Neuronal stem cell (in vitro differentiated cells): Measurements from ENCODE around the gene KCNQ1.

Experiments used
- DNase-seq: peaks from one replicate; pipeline ENCODE4 v3.0.0-alpha.2; 2013; ENCODE audit warnings: low spot score
- H2AFZ ChIP-seq: one replicate; pipeline ENCODE4 v1.6.1; 2013; ENCODE audit warnings: mild to moderate bottlenecking, low read length, inconsistent platforms
- H2AK5ac ChIP-seq: 2 replicates; pipeline ENCODE4 v1.6.1; 2013; ENCODE audit warnings: low read depth, mild to moderate bottlenecking, inconsistent platforms, low read length, moderate library complexity, mixed read lengths
- H2BK120ac ChIP-seq: 2 replicates; pipeline ENCODE4 v1.6.1; 2013; ENCODE audit warnings: low read depth, mild to moderate bottlenecking, inconsistent platforms, low read length, moderate library complexity, mixed read lengths
- H2BK12ac ChIP-seq: one replicate; pipeline ENCODE4 v1.6.1; 2013; ENCODE audit warnings: low read length, inconsistent platforms
- H2BK15ac ChIP-seq: 2 replicates; pipeline ENCODE4 v1.6.1; 2013; ENCODE audit warnings: mild to moderate bottlenecking, low read length, inconsistent platforms, mixed read lengths
- H2BK5ac ChIP-seq: one replicate; pipeline ENCODE4 v1.6.1; 2013; ENCODE audit warnings: inconsistent platforms, mild to moderate bottlenecking, low read length, moderate library complexity
- H3K14ac ChIP-seq: one replicate; pipeline ENCODE4 v1.6.1; 2013; ENCODE audit warnings: low read length, inconsistent platforms
- H3K18ac ChIP-seq: 2 replicates; pipeline ENCODE4 v1.6.1; 2013; ENCODE audit warnings: low read length, inconsistent platforms
- H3K23ac ChIP-seq: 2 replicates; pipeline ENCODE4 v1.6.1; 2013; ENCODE audit warnings: low read depth, mild to moderate bottlenecking, mixed read lengths, low read length, inconsistent platforms; ENCODE audit not compliant: poor library complexity
- H3K27ac ChIP-seq: replicated peaks from 3 replicates; pipeline ENCODE4 v1.5.1; 2013; ENCODE audit warnings: low read length, inconsistent platforms
- H3K27me3 ChIP-seq, 3 experiments: 2 replicates each; pipeline ENCODE4 v1.6.1; 2013; ENCODE audit warnings: low read length in 3 of 3, mild to moderate bottlenecking in 2 of 3, inconsistent platforms in 1 of 3, low read depth in 1 of 3, mixed read lengths in 1 of 3, moderate library complexity in 1 of 3; ENCODE audit not compliant: control insufficient read depth in 3 of 3, insufficient read depth in 3 of 3
- H3K36me3 ChIP-seq, 2 donors: replicated peaks in 1 of 2; 2 replicates each; pipeline ENCODE4 v1.6.1; 2013; ENCODE audit warnings: low read length in 2 of 2; ENCODE audit not compliant: control insufficient read depth in 2 of 2, insufficient read depth in 2 of 2
- H3K4ac ChIP-seq: 2 replicates; pipeline ENCODE4 v1.6.1; 2013; ENCODE audit warnings: inconsistent platforms, mild to moderate bottlenecking, low read length, moderate library complexity
- H3K4me1 ChIP-seq, 2 donors: 1 replicate in 1 of 2; 2 replicates in 1 of 2; pipeline ENCODE4 v1.6.1; 2013; ENCODE audit warnings: low read length in 2 of 2, low read depth in 1 of 2; ENCODE audit not compliant: control insufficient read depth in 2 of 2, insufficient read depth in 1 of 2
- H3K4me2 ChIP-seq: one replicate; pipeline ENCODE4 v1.6.1; 2013; ENCODE audit warnings: mild to moderate bottlenecking, low read length, inconsistent platforms; ENCODE audit not compliant: insufficient read depth, poor library complexity, severe bottlenecking
- H3K4me3 ChIP-seq, 2 donors: 2 replicates each; pipeline ENCODE4 v1.5.1; 2013; ENCODE audit warnings: low read length in 2 of 2, mild to moderate bottlenecking in 2 of 2, inconsistent platforms in 1 of 2, moderate library complexity in 1 of 2
- H3K79me1 ChIP-seq: one replicate; pipeline ENCODE4 v1.6.1; 2013; ENCODE audit warnings: low read depth, mild to moderate bottlenecking, inconsistent platforms, low read length, moderate library complexity
- H3K9ac ChIP-seq: one replicate; pipeline ENCODE4 v1.6.1; 2013; ENCODE audit warnings: mild to moderate bottlenecking, low read depth, low read length, inconsistent platforms; ENCODE audit not compliant: poor library complexity
- H3K9me3 ChIP-seq, 2 donors: replicated peaks in 1 of 2; 2 replicates each; pipeline versions ENCODE3 to v1.6.1; 2013; ENCODE audit warnings: low read length in 2 of 2, mild to moderate bottlenecking in 2 of 2, inconsistent platforms in 1 of 2, low read depth in 1 of 2, mixed read lengths in 1 of 2, moderate library complexity in 1 of 2; ENCODE audit not compliant: control insufficient read depth in 2 of 2, insufficient read depth in 1 of 2
- H4K8ac ChIP-seq: one replicate; pipeline ENCODE4 v1.6.1; 2013; ENCODE audit warnings: low read depth, mild to moderate bottlenecking, inconsistent platforms, low read length, moderate library complexity
- H4K91ac ChIP-seq: one replicate; pipeline ENCODE4 v1.6.1; 2013; ENCODE audit warnings: low read length, low read depth, mild to moderate bottlenecking, inconsistent platforms; ENCODE audit not compliant: poor library complexity
- WGBS, 2 donors: extraction: QIAGEN DNeasy Blood & Tissue Kit; methylation state at CpG; one replicate each; pipeline ENCODE4 v1.1.7; 2013; ENCODE audit warnings: missing lambda C conversion rate in 2 of 2, mixed read lengths in 1 of 2; ENCODE audit not compliant: insufficient read length in 2 of 2, insufficient replicate concordance in 1 of 2; ENCODE audit errors: extremely low coverage in 2 of 2; 5-methylcytosine and 5-hydroxymethylcytosine counted together

KCNQ1 gene

DNA sequence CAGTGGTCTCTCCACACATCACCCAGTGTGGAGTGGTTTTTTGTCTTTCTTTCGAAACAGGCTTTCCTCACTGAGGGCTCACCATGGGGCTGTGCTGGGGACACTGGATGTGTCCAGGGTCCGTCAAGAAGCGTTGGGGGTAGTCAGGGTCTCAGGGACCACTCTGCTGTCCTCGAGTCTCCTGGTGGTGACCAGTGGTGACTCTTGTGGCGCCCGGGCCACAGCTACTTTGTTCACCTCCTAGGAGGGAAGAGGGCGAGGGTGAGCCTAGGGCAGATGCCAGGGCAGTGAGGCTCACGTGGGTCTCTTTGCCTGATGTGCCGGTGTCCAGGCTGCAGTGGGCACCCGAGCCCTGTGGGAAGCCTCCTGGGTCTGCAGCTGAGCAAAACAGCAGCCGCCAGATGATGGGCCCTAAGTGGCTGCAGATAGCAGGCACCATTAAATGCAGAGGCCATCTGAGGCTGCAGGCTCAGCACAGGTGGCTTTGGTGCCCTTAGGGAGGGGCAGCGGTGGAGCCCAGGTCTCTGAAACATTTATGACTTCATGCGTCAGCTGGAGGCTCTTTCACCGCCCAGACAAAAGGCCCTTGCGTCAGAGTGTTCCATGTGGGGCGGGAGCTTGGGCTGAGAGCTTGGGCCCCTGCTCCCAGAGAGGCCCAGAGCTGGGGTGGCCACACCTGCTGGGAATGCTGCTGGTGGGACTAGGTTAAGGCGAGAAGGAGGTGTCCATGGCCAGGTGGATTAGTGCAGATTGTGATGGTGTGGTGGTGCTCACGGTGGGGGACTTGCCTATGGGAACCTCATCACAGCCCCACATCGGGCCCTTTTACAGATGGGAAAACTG, 29.5 kb downstream of the KCNQ1 start:
- no peak overlapping the region for H2BK120ac ChIP-seq
- no CpG with 5 or more reads among the region's 19 CpGs for WGBS, 2 donors
- H3K18ac ChIP-seq: peak overlapping the region; percentile 83
- H3K36me3 ChIP-seq: peaks cover 0 to 2% of the 10 kb centered on the region in 2 donors
- no peaks in the 10 kb centered on the region for H3K79me1 ChIP-seq
- no peaks in the 10 kb centered on the region for H3K4me1 ChIP-seq
- peaks cover 0 to 7% of the 10 kb centered on the region in 2 donors for H3K9me3 ChIP-seq
- no peak overlapping the region for H2AFZ ChIP-seq
- no peak overlapping the region for H4K8ac ChIP-seq
- H3K27ac ChIP-seq: no peak overlapping the region
- peak overlapping the region; percentile 5 for H2BK15ac ChIP-seq
- peak overlapping the region; percentile 42 for H2BK5ac ChIP-seq
- H3K23ac ChIP-seq: no peak overlapping the region
- no peak overlapping the region for H2AK5ac ChIP-seq
- H4K91ac ChIP-seq: no peak overlapping the region
- H2BK12ac ChIP-seq: no peak overlapping the region
- peaks cover 0 to 2% (median 0%) of the 10 kb centered on the region in 3 experiments for H3K27me3 ChIP-seq
- no peak overlapping the region for H3K9ac ChIP-seq
- H3K14ac ChIP-seq: peak overlapping the region; percentile 82
- no peak overlapping the region for H3K4me2 ChIP-seq
- no peak overlapping the region for H3K4ac ChIP-seq
- no peak overlapping the region for H3K4me3 ChIP-seq
- DNase-seq: no peak

GRCh38 chr11:2475136-2475918, 30.5 kb downstream of the KCNQ1 start:
- H3K4me2 ChIP-seq: no peak overlapping the region
- H2BK120ac ChIP-seq: no peak overlapping the region
- no peak overlapping the region for H3K9ac ChIP-seq
- no peak overlapping the region for H4K91ac ChIP-seq
- H3K79me1 ChIP-seq: no peaks in the 10 kb centered on the region
- no peak overlapping the region for H3K14ac ChIP-seq
- no peaks in the 10 kb centered on the region for H3K4me1 ChIP-seq
- no peak overlapping the region for H2BK12ac ChIP-seq
- no peak overlapping the region for H2AK5ac ChIP-seq
- no peak overlapping the region for H3K4ac ChIP-seq
- no CpG with 5 or more reads among the region's 17 CpGs for WGBS, 2 donors
- H3K23ac ChIP-seq: no peak overlapping the region
- H3K4me3 ChIP-seq: no peak overlapping the region
- H2BK15ac ChIP-seq: no peak overlapping the region
- H3K9me3 ChIP-seq: peaks cover 0 to 8% of the 10 kb centered on the region in 2 donors
- no peak for DNase-seq
- H2BK5ac ChIP-seq: no peak overlapping the region
- H3K18ac ChIP-seq: no peak overlapping the region
- no peak overlapping the region for H4K8ac ChIP-seq
- peaks cover 0 to 2% of the 10 kb centered on the region in 2 donors for H3K36me3 ChIP-seq
- no peak overlapping the region for H3K27ac ChIP-seq
- no peak overlapping the region for H2AFZ ChIP-seq
- peaks cover 0 to 2% (median 0%) of the 10 kb centered on the region in 3 experiments for H3K27me3 ChIP-seq

GRCh38 chr11:2477254-2477653, 32.4 kb downstream of the KCNQ1 start:
- no peak overlapping the region for H3K27ac ChIP-seq
- no peak overlapping the region for H3K14ac ChIP-seq
- H3K36me3 ChIP-seq: no peaks in the 10 kb centered on the region
- H3K4me1 ChIP-seq: no peaks in the 10 kb centered on the region
- no peak overlapping the region for H2BK15ac ChIP-seq
- H2BK120ac ChIP-seq: no peak overlapping the region
- H3K23ac ChIP-seq: no peak overlapping the region
- no peak overlapping the region for H3K9ac ChIP-seq
- H4K8ac ChIP-seq: no peak overlapping the region
- H2BK5ac ChIP-seq: no peak overlapping the region
- no peak overlapping the region for H2AK5ac ChIP-seq
- peaks cover 0 to 8% of the 10 kb centered on the region in 2 donors for H3K9me3 ChIP-seq
- no peak overlapping the region for H3K18ac ChIP-seq
- no peaks in the 10 kb centered on the region for H3K79me1 ChIP-seq
- no CpG with 5 or more reads among the region's 3 CpGs for WGBS, 2 donors
- no peak overlapping the region for H4K91ac ChIP-seq
- H3K4me3 ChIP-seq: no peak overlapping the region
- no peak overlapping the region for H3K4me2 ChIP-seq
- no peak overlapping the region for H2AFZ ChIP-seq
- H3K4ac ChIP-seq: no peak overlapping the region
- H3K27me3 ChIP-seq: no peaks in the 10 kb centered on the region
- DNase-seq: no peak
- no peak overlapping the region for H2BK12ac ChIP-seq

DNA sequence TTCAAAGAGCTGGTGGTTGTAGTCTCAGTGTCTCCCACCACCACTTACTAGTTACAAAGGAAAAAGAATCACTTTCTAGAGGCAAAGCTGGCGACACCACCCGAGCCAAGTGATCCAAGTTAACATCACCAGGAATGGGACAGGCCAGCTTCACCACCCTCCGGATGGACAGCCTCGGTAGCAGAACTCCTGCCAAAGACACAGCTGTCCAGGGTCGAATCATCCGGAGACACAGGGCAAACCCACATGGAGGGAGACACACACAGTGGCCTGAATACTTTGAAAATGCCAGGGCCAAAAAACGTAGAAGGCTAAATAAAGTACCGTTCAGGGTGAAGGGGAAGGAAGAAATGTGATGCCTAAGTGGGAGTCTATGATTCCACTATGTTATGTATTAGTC, 33.1 kb downstream of the KCNQ1 start:
- Histone ChIP-seq H2BK12ac (no peak overlapping the region), H2BK15ac (no peak overlapping the region), H3K9ac (no peak overlapping the region), H4K8ac (no peak overlapping the region), H3K23ac (no peak overlapping the region), H3K27me3 (no peaks in the 10 kb centered on the region), H3K18ac (no peak overlapping the region), H2BK5ac (no peak overlapping the region), H3K79me1 (no peaks in the 10 kb centered on the region), H2BK120ac (no peak overlapping the region), H3K4ac (no peak overlapping the region), H4K91ac (no peak overlapping the region), H3K14ac (no peak overlapping the region), H2AFZ (no peak overlapping the region), H3K4me3 (no peak overlapping the region), H3K4me1 (no peaks in the 10 kb centered on the region), H2AK5ac (no peak overlapping the region), H3K4me2 (no peak overlapping the region), H3K9me3 (peaks cover 0 to 8% of the 10 kb centered on the region in 2 donors), H3K27ac (no peak overlapping the region), H3K36me3 (no peaks in the 10 kb centered on the region)
- DNase-seq: no peak
- WGBS, 2 donors: no CpG with 5 or more reads among the region's 8 CpGs
